Stimulated activated memory B cell treated with anti-CD40 and anti-IgM and Interleukin-4, amounts not matched to agents 10 μg/mL and 1 μg/mL and 100 μg/mL, for 72 hours (primary cell): ENCODE measurements around the gene PDGFB.

Source experiments
- ATAC-seq: fragments of 150-1000 bp; cut with Tn5 transposase; 2 replicates; pipeline ENCODE4 v1.10.0; 2021
- H3K27ac Mint-ChIP-seq: one replicate; pipeline ENCODE4 v1.8.0; 2022; ENCODE audit warnings: mild to moderate bottlenecking, mixed read lengths
- H3K27me3 Mint-ChIP-seq: one replicate; pipeline ENCODE4 v1.8.0; 2022; ENCODE audit warnings: mixed read lengths
- H3K36me3 Mint-ChIP-seq: one replicate; pipeline ENCODE4 v1.8.0; 2022; ENCODE audit warnings: mixed read lengths
- H3K4me1 Mint-ChIP-seq: one replicate; pipeline ENCODE4 v1.8.0; 2022; ENCODE audit warnings: mixed read lengths
- H3K4me3 Mint-ChIP-seq: one replicate; pipeline ENCODE4 v1.8.0; 2022; ENCODE audit warnings: mild to moderate bottlenecking, moderate library complexity, mixed read lengths
- H3K9me3 Mint-ChIP-seq: one replicate; pipeline ENCODE4 v1.8.0; 2022; ENCODE audit warnings: mixed read lengths

The PDGFB gene

GRCh38 chr22:39176714-39177455 lies 67.9 kb downstream of the PDGFB start:
- Mint-ChIP-seq H3K9me3 (peaks cover 2% of the 10 kb centered on the region), H3K36me3 (no peaks in the 10 kb centered on the region), H3K27me3 (peaks cover 2% of the 10 kb centered on the region), H3K4me3 (no peak overlapping the region), H3K27ac (no peak overlapping the region), H3K4me1 (peaks cover 32% of the 10 kb centered on the region)
- no peak for ATAC-seq

- no peak overlapping the region for H3K4me3 Mint-ChIP-seq
- H3K4me1 Mint-ChIP-seq = peaks cover 39% of the 10 kb centered on the region
- no peak overlapping the region for H3K27ac Mint-ChIP-seq
- ATAC-seq = no peak
- H3K27me3 Mint-ChIP-seq = no peaks in the 10 kb centered on the region
- no peaks in the 10 kb centered on the region for H3K36me3 Mint-ChIP-seq
- peaks cover under 1% of the 10 kb centered on the region for H3K9me3 Mint-ChIP-seq
Measured at GRCh38 chr22:39176143-39176713, 68.6 kb downstream of the PDGFB start.

GRCh38 chr22:39175353-39176142 lies 69.2 kb downstream of the PDGFB start:
- Mint-ChIP-seq H3K9me3 (no peaks in the 10 kb centered on the region), H3K4me3 (no peak overlapping the region)
- ATAC-seq = no peak

GRCh38 chr22:39174498-39175352 lies 70.1 kb downstream of the PDGFB start:
- Mint-ChIP-seq H3K36me3 (no peaks in the 10 kb centered on the region), H3K27me3 (peaks cover 4% of the 10 kb centered on the region), H3K9me3 (no peaks in the 10 kb centered on the region), H3K4me1 (peaks cover 53% of the 10 kb centered on the region), H3K27ac (peak overlapping the region; percentile 74), H3K4me3 (peak overlapping the region; percentile 34)
- no peak for ATAC-seq

More at GRCh38 chr22:39175353-39176142, 69.2 kb downstream of the PDGFB start:
- H3K27me3 Mint-ChIP-seq = no peaks in the 10 kb centered on the region
- no peak overlapping the region for H3K27ac Mint-ChIP-seq
- peaks cover 46% of the 10 kb centered on the region for H3K4me1 Mint-ChIP-seq
- no peaks in the 10 kb centered on the region for H3K36me3 Mint-ChIP-seq

GRCh38 chr22:39173787-39174497 lies 70.8 kb downstream of the PDGFB start:
- Mint-ChIP-seq H3K27me3 (peaks cover 10% of the 10 kb centered on the region), H3K9me3 (no peaks in the 10 kb centered on the region), H3K27ac (peak overlapping the region; percentile 74), H3K4me1 (peaks cover 55% of the 10 kb centered on the region), H3K36me3 (no peaks in the 10 kb centered on the region), H3K4me3 (no peak overlapping the region)
- no peak for ATAC-seq
